OCI-LY7 (cell line): ENCODE results near the gene FCSK. TPM values are rescaled to one million over a fixed set of nuclear protein-coding genes. Genes with fewer than 3 reads are reported as not detected.
A peak's percentile ranks its signal among the peaks of the same experiment; 100 is the strongest.
"Not testable (repeated sequence)": the region's sequence is repeated elsewhere in the genome, so short reads cannot be mapped to it uniquely, and the experiment has no call there.

ENCODE experiments used
- Bru-seq: library from RNA; stranded (reverse); fragments of 400-500 nt; gene quantifications from one replicate; lab custom pipeline; 2021; lab: Mats Ljungman, UMichigan
- BruChase-seq, 2 experiments: library from RNA; stranded (reverse); fragments of 400-500 nt; gene quantifications; one replicate each; lab custom pipeline; 2021; lab: Mats Ljungman, UMichigan
- BruUV-seq: library from RNA; stranded (reverse); fragments of 400-500 nt; replicated peaks from 2 replicates; lab custom pipeline; 2021; lab: Mats Ljungman, UMichigan
- CTCF ChIA-PET: fragments of 300-600 bp; sonication (Branson Sonifier 250); formaldehyde crosslinking; loops from one replicate; lab custom pipeline; 2022; ENCODE audit warnings: antibody characterized with exemption; ENCODE audit not compliant: unreplicated experiment; lab: Charles Lee
- POLR2A ChIA-PET: fragments of 300-600 bp; sonication (Branson Sonifier 250); formaldehyde crosslinking; loops from one replicate; lab custom pipeline; 2022; ENCODE audit warnings: antibody characterized with exemption; lab: Charles Lee
- DNase-seq: peaks from one replicate; pipeline ENCODE4 v3.0.0-alpha.2; 2015; ENCODE audit warnings: low spot score
- H2AFZ ChIP-seq: fragments of 200-600 bp; sonication (generic), shearing (Covaris generic); 2 replicates; pipeline ENCODE4 v1.6.1; 2014; ENCODE audit warnings: mild to moderate bottlenecking, antibody characterized with exemption, low read length, moderate library complexity
- H3K27ac ChIP-seq: fragments of 200-600 bp; sonication (generic); 2 replicates; pipeline ENCODE4 v1.5.1; 2014; ENCODE audit warnings: mixed run types, low read depth, mild to moderate bottlenecking, moderate library complexity, low read length, inconsistent platforms; ENCODE audit not compliant: poor library complexity, severe bottlenecking
- H3K36me3 ChIP-seq: fragments of 200-600 bp; sonication (generic); 2 replicates; pipeline ENCODE4 v1.6.1; 2014; ENCODE audit warnings: mild to moderate bottlenecking, antibody characterized with exemption, low read length, moderate library complexity, mixed read lengths; ENCODE audit not compliant: insufficient read depth
- H3K4me1 ChIP-seq: fragments of 200-600 bp; sonication (generic); 2 replicates; pipeline ENCODE4 v1.5.1; 2014; ENCODE audit warnings: mild to moderate bottlenecking, low read length; ENCODE audit not compliant: insufficient read depth, poor library complexity, severe bottlenecking
- H3K4me2 ChIP-seq: fragments of 200-600 bp; sonication (generic); 2 replicates; pipeline ENCODE4 v1.6.1; 2014; ENCODE audit warnings: mild to moderate bottlenecking, low read length
- H3K4me3 ChIP-seq: fragments of 200-600 bp; sonication (generic); 2 replicates; pipeline ENCODE4 v1.5.1; 2014; ENCODE audit warnings: mild to moderate bottlenecking, low read depth, low read length; ENCODE audit not compliant: poor library complexity, severe bottlenecking
- H3K79me2 ChIP-seq: fragments of 200-600 bp; sonication (generic); 2 replicates; pipeline ENCODE4 v1.6.1; 2016; ENCODE audit warnings: low read depth, mild to moderate bottlenecking, low read length, moderate library complexity, mixed read lengths; ENCODE audit not compliant: insufficient read depth
- H3K9me2 ChIP-seq: fragments of 200-600 bp; sonication (generic); 2 replicates; pipeline ENCODE4 v1.6.1; 2016; ENCODE audit warnings: mild to moderate bottlenecking, low read length, mixed read lengths; ENCODE audit not compliant: insufficient read depth
- H3K9me3 ChIP-seq: fragments of 200-600 bp; sonication (generic); 2 replicates; pipeline ENCODE4 v1.6.1; 2014; ENCODE audit warnings: mild to moderate bottlenecking, mixed run types, low read length, mixed read lengths
- H4K20me1 ChIP-seq: fragments of 200-600 bp; sonication (generic); 2 replicates; pipeline ENCODE4 v1.6.1; 2014; ENCODE audit warnings: mild to moderate bottlenecking, antibody characterized with exemption, low read length, moderate library complexity, mixed read lengths; ENCODE audit not compliant: insufficient read depth
- CTCF ChIP-seq: fragments of 200-600 bp; sonication (generic); conservative IDR thresholded peaks from 2 replicates; pipeline ENCODE4 v1.5.1; 2014; ENCODE audit warnings: mild to moderate bottlenecking, antibody characterized with exemption, low read length, moderate library complexity, mixed read lengths
- EZH2phosphoT487 ChIP-seq: fragments of 200-600 bp; sonication (generic); IDR thresholded peaks from 2 replicates; pipeline ENCODE4 v1.6.1; 2018; ENCODE audit warnings: low read depth, borderline replicate concordance, mild to moderate bottlenecking, mixed run types, antibody characterized with exemption, low read length, moderate library complexity, mixed read lengths
- intact Hi-C: fragments of 100-400 bp; cut with micrococcal nuclease; formaldehyde crosslinking; loops from one replicate; pipeline ENCODE4 v1.10.0; 2022; ENCODE audit not compliant: unreplicated experiment
- long read RNA-seq: library from polyadenylated mRNA; stranded (forward); transcript quantifications from one replicate; pipeline ENCODE4 v2.0.0, GENCODE V29; 2022
- total RNA-seq, 2 experiments: library from RNA; depleted of rRNA in 1 of 2; stranded (reverse); fragments of >200 nt in 1 of 2; shearing (Covaris generic) in 1 of 2; gene quantifications; 2 replicates each; pipeline ENCODE4 v1.2.3, GENCODE V29; 2014 to 2022

Gene FCSK
- 6.8 and 7.4 TPM in 2 replicates for total RNA-seq (2014; rRNA removed; shearing (Covaris generic))
- 14.2 and 14.3 TPM in 2 replicates for total RNA-seq (2022)
- percentile 40 among the genes with signal in this experiment for Bru-seq, nascent RNA
- BruChase-seq, experiment 1, labeled RNA remaining after a 6-hour chase = percentile 47 among the genes with signal in this experiment
- BruChase-seq, experiment 2, labeled RNA remaining after a 2-hour chase = percentile 46 among the genes with signal in this experiment
- long read RNA-seq, full-length matches to known transcripts = 6 of 13 reads
- long read RNA-seq, partial matches to known transcripts = 4 of 13 reads
- long read RNA-seq, other reads (novel, unspliced or antisense) = 3 of 13 reads

- ChIA-PET POLR2A (interaction anchor here (0.7 to 2.9 kb wide), 18 partner anchors 12 to 304 kb away, joined by 3 to 19 read pairs (median 6); partner anchors contain the start of genes AARS1, COG4, SF3B3 and ST3GAL2), CTCF (interaction anchor here (0.6 to 1.5 kb wide), 7 partner anchors 15 to 74 kb away, joined by 3 to 6 read pairs (median 3); partner anchors contain the start of gene ST3GAL2)
- peak within 1 kb of the TSS; percentile 77 for H3K4me3 ChIP-seq
- DNase-seq = peak; percentile 90
- intact Hi-C loops = loop anchor here (1.0 to 2.0 kb wide), 4 partner anchors 16 to 73 kb away; partner anchors contain the start of gene ST3GAL2
- peak within 1 kb of the TSS; percentile 61 for H3K27ac ChIP-seq
- H3K79me2 ChIP-seq = no peaks in the 10 kb centered on the region
- peak within 1 kb of the TSS; percentile 92 for H2AFZ ChIP-seq
- no peaks in the 10 kb centered on the region for H4K20me1 ChIP-seq
- peaks cover 11% of the 10 kb centered on the region for H3K4me1 ChIP-seq
- no peaks in the 10 kb centered on the region for H3K9me2 ChIP-seq
- no peaks in the 10 kb centered on the region for H3K36me3 ChIP-seq
- no TSS peak for BruUV-seq
- H3K4me2 ChIP-seq = peak within 1 kb of the TSS; percentile 90
- TF ChIP-seq CTCF = peak; percentile 67
- TF ChIP-seq EZH2phosphoT487 = no peak
- H3K9me3 ChIP-seq = no peaks in the 10 kb centered on the region
Observed at GRCh38 chr16:70454222-70455034, at the start of gene FCSK. Gene FCSK (plus strand): TSS chr16:70454595. CDS start chr16:70463191, 8,596 bp downstream.

GRCh38 chr16:70406104-70406503 lies 48.3 kb upstream of the FCSK start:
- POLR2A ChIA-PET = interaction anchor here (0.6 to 1.4 kb wide), 8 partner anchors 9 to 142 kb away, joined by 3 to 9 read pairs (median 4); no protein-coding TSS in a partner anchor
- H3K4me3 ChIP-seq, H4K20me1 ChIP-seq, DNase-seq, H3K9me2 ChIP-seq, H2AFZ ChIP-seq, intact Hi-C loops, BruUV-seq, H3K9me3 ChIP-seq: not testable (repeated sequence)
- Histone ChIP-seq H3K79me2 (peaks cover 73% of the 10 kb centered on the region), H3K4me1 (peaks cover 81% of the 10 kb centered on the region), H3K4me2 (peak overlapping the region; percentile 64), H3K27ac (peak overlapping the region; percentile 96), H3K36me3 (peaks cover 24% of the 10 kb centered on the region)
- CTCF ChIA-PET = interaction anchor here (0.9 kb wide), 1 partner anchor 10 kb away, joined by 3 read pairs; no protein-coding TSS in a partner anchor

- intact Hi-C loops = no loop called here
- TF ChIP-seq CTCF = no peak
- no peak for TF ChIP-seq EZH2phosphoT487
- Histone ChIP-seq H3K4me1 (peaks cover 67% of the 10 kb centered on the region), H3K4me2 (peak overlapping the region; percentile 64), H3K79me2 (peaks cover 56% of the 10 kb centered on the region), H2AFZ (no peak overlapping the region), H3K9me2 (no peaks in the 10 kb centered on the region), H3K36me3 (peaks cover 34% of the 10 kb centered on the region), H3K4me3 (peak overlapping the region; percentile 40), H3K27ac (peak overlapping the region; percentile 96), H3K9me3 (no peaks in the 10 kb centered on the region), H4K20me1 (no peaks in the 10 kb centered on the region)
- DNase-seq = peak; percentile 66
- ChIA-PET CTCF (interaction anchor here (1.0 to 1.7 kb wide), 4 partner anchors 9 to 24 kb away, joined by 3 to 13 read pairs (median 4); no protein-coding TSS in a partner anchor), POLR2A (interaction anchor here (0.7 to 3.6 kb wide), 7 partner anchors 10 to 98 kb away, joined by 3 to 27 read pairs (median 5); partner anchors contain the start of gene ST3GAL2)
- no TSS peak for BruUV-seq
Observed at GRCh38 chr16:70407811-70408274, 46.6 kb upstream of the FCSK start.
